NCI-H2196 treated with DMSO at 0.1 percent for 48 hours (cell line): ENCODE data around the gene SETD2.

ENCODE experiments used
- DNase-seq: peaks from one replicate; lab custom pipeline; 2025; ENCODE audit not compliant: unreplicated experiment; lab: John Stamatoyannopoulos, UW

SETD2 gene

GRCh38 chr3:46999516-47000197, 164.3 kb downstream of the SETD2 start:
- no peak for DNase-seq

GRCh38 chr3:46998852-46999515, 164.9 kb downstream of the SETD2 start:
- no peak for DNase-seq

- no peak for DNase-seq
Observed at GRCh38 chr3:46998121-46998851, 165.6 kb downstream of the SETD2 start.

- DNase-seq: no peak
Observed at GRCh38 chr3:46997453-46998091, 166.3 kb downstream of the SETD2 start.

GRCh38 chr3:46996689-46997452, 167.0 kb downstream of the SETD2 start:
- no peak for DNase-seq

GRCh38 chr3:46995901-46996562, 167.9 kb downstream of the SETD2 start:
- no peak for DNase-seq

- DNase-seq: no peak
Observed at GRCh38 chr3:46994801-46995731, 168.8 kb downstream of the SETD2 start.

GRCh38 chr3:46993986-46994385, 169.9 kb downstream of the SETD2 start:
- no peak for DNase-seq

- no peak for DNase-seq
Observed at GRCh38 chr3:46993292-46993691, 170.6 kb downstream of the SETD2 start.

GRCh38 chr3:46992231-46992630, 171.7 kb downstream of the SETD2 start:
- DNase-seq: no peak

GRCh38 chr3:46991406-46992165, 172.3 kb downstream of the SETD2 start:
- no peak for DNase-seq

GRCh38 chr3:46990573-46991374, 173.1 kb downstream of the SETD2 start:
- DNase-seq: no peak

- no peak for DNase-seq
Observed at GRCh38 chr3:46989146-46989810, 174.6 kb downstream of the SETD2 start.

- DNase-seq: no peak
Observed at GRCh38 chr3:46988616-46989015, 175.3 kb downstream of the SETD2 start.

- no peak for DNase-seq
Observed at GRCh38 chr3:46987743-46988401, 176.0 kb downstream of the SETD2 start.

- no peak for DNase-seq
Observed at GRCh38 chr3:46987319-46987742, 176.6 kb downstream of the SETD2 start.
